ENCODE measurements around the gene OR8D4. TPM values are rescaled to one million over a fixed set of nuclear protein-coding genes. Genes with fewer than 3 reads are reported as not detected.

OR8D4 gene
- total and polyA plus RNA-seq, 10 of the 15 experiments (the other 5 are each of a cell fraction or from before 2014, with no cell fraction given): not detected

DNA sequence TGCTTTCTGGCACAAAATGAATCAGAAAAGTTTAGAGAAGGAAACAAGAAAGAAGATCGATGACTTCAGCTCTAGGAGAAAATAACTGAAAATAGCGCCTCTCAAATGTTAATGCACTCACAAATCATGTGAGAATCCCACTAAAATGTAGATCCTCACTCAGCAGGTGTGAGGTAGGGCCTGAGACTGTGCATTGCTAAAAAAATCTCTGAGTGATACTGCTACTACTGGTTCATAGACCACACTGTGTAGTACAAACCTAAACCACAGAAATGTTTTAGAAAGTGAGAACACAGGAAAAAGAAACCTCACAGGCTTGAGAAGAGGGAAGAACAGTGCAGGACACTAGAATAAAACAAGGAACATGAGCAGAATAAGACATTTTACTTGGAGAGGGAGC is 2.0 kb downstream of the OR8D4 start (continued):
- TF ChIP-seq ZNF24 (IDR thresholded peaks at IDR 0.05) (no peak), ZNF384 (IDR thresholded peaks at IDR 0.05; ENCODE audit: borderline replicate concordance, low read depth, low read length) (no peak), MEF2A (IDR thresholded peaks at IDR 0.05; ENCODE audit: insufficient read depth, low read depth, low read length) (0 out of 2 replicates have a peak, but pooled peaks have one; percentile 12), NFIC (IDR thresholded peaks at IDR 0.05; ENCODE audit: low read depth, low read length) (peak; percentile 80; the same call in 1 of the 2 replicates), MAX (IDR thresholded peaks at IDR 0.05; ENCODE audit: low read depth, low read length) (no peak), ZBED1 (IDR thresholded peaks at IDR 0.05; ENCODE audit: borderline replicate concordance) (peak; percentile 50; the same call in 1 of the 2 replicates), SMAD1 (IDR thresholded peaks at IDR 0.05; ENCODE audit: low read depth, partially characterized antibody) (no peak), BHLHE40 (IDR thresholded peaks at IDR 0.05; ENCODE audit: borderline replicate concordance in 1 of 2, low read depth in 2 of 2, low read length in 1 of 2) (no peak), ETV6 (conservative IDR thresholded peaks at IDR 0.05 in 1 of 2, IDR thresholded peaks at IDR 0.05 in 1 of 2; ENCODE audit: borderline replicate concordance in 1 of 2, low read depth in 1 of 2) (peak in 1 of 2 experiments; percentile 85; a peak in 2 of 4 replicates)
- TF ChIP-seq, protein P1, sequence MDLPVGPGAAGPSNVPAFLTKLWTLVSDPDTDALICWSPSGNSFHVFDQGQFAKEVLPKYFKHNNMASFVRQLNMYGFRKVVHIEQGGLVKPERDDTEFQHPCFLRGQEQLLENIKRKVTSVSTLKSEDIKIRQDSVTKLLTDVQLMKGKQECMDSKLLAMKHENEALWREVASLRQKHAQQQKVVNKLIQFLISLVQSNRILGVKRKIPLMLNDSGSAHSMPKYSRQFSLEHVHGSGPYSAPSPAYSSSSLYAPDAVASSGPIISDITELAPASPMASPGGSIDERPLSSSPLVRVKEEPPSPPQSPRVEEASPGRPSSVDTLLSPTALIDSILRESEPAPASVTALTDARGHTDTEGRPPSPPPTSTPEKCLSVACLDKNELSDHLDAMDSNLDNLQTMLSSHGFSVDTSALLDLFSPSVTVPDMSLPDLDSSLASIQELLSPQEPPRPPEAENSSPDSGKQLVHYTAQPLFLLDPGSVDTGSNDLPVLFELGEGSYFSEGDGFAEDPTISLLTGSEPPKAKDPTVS (IDR thresholded peaks at IDR 0.05; ENCODE audit: low read depth, low read length): no peak
- TF ChIP-seq, protein P2, sequence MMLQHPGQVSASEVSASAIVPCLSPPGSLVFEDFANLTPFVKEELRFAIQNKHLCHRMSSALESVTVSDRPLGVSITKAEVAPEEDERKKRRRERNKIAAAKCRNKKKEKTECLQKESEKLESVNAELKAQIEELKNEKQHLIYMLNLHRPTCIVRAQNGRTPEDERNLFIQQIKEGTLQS (IDR thresholded peaks at IDR 0.05; ENCODE audit: borderline replicate concordance, extremely low read depth, low read depth, low read length): no peak

Measured in GM12878 (cell line).